GM21529 (cell line): ENCODE data around the gene EME1.
A peak's percentile ranks its signal among the peaks of the same experiment; 100 is the strongest.
"Not testable (repeated sequence)": the region's sequence is repeated elsewhere in the genome, so short reads cannot be mapped to it uniquely, and the experiment has no call there.

Experiments
- ATAC-seq: cut with Tn5 transposase; IDR thresholded peaks from one replicate; pipeline ENCODE4 v1.9.1; 2021; ENCODE audit not compliant: unreplicated experiment

The EME1 gene

DNA sequence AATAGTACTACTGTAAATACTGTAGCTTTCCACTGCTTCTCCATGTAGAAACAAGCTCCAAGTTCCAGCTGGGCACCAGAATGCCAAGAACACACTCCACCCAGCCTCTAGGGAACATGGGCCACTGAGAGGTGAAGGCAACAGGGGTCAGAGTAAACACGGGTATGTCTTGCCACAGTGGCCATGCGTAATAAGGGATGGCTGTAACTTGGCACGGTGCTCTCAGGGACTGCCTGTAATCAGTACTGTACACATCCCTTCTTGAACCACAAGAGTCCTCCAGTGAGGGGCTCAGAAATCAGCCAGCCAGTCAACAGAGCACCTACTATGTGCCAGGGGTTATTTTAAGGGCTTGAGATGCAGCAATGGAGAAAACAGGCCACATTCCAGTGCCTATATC is 13.5 kb downstream of the EME1 start:
- no peak for ATAC-seq

- ATAC-seq: no peak
Measured at GRCh38 chr17:50388728-50389127, 15.7 kb downstream of the EME1 start.

GRCh38 chr17:50389534-50389933 is 16.5 kb downstream of the EME1 start:
- ATAC-seq: no peak

- ATAC-seq: no peak
Measured at GRCh38 chr17:50392621-50393020, 19.6 kb downstream of the EME1 start.

GRCh38 chr17:50393700-50394099 is 20.7 kb downstream of the EME1 start:
- no peak for ATAC-seq

- no peak for ATAC-seq
Measured at GRCh38 chr17:50394711-50395110, 21.7 kb downstream of the EME1 start.

GRCh38 chr17:50396261-50397110 is 23.5 kb downstream of the EME1 start:
- no peak for ATAC-seq

DNA sequence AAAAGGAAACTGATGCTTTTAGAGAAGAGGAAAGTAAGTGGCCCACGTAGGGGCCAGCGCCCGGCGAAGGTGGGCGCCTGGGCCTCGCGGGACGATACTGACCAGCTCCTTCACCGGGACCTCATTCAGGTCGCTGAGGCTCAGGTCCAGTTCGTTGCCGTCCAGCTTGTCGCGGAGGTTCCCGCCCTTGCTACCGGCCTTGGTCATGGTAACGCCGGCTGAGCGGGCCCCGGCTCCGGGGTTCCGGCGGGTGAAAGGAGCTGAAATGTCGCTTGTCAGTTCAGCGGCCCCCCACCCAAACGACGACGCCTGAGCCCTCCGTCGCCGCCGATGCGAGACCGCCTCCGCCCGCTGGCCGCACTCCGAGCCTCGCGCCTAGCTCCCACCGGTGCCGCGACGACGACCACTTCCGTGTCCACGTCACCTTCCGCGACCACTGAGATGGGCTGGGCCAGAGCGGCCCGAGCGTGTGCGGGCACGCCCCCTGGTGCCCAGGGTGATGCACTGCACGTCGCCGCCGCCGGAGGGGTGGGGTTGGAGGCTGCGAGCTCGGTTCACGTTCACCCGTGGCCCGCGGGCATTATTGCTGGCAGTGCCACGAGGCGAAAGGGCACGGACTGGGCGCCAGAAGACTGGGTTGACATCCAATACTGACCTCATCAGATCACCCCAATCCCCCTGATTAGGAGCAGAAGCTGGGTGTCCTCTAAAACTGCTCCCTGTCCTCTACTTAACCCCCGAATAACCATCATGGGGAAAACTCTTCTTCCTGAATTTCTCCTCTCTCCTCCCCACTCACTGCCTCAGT is 24.3 kb downstream of the EME1 start, which contains the start of gene LRRC59:
Gene LRRC59, minus strand, starts transcription at position 413 of the 808 bp plus-strand sequence. Its CDS starts 206 bp downstream, at position 207.
- ATAC-seq: peak; percentile 95

- no peak for ATAC-seq
Measured at GRCh38 chr17:50397919-50398285, 24.9 kb downstream of the EME1 start.

DNA sequence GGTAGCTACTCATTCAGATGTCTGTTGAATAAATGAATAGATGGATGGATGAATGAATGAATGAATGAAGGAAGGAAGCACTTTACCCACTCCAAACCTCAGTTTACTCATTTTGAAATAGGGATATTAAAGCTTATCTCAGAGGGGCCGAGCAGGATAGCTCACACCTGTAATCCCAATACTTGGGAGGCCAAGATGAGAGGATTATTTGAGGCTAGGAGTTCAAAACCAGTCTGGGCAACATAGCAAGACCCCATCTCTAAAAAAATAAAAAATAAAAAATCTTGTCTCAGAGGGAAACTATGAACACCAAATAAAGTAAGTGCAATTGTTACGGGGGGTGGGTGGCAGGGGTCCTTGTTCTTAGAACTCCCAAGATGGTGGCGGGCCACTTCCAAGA is 25.6 kb downstream of the EME1 start:
- not testable (repeated sequence) for ATAC-seq

DNA sequence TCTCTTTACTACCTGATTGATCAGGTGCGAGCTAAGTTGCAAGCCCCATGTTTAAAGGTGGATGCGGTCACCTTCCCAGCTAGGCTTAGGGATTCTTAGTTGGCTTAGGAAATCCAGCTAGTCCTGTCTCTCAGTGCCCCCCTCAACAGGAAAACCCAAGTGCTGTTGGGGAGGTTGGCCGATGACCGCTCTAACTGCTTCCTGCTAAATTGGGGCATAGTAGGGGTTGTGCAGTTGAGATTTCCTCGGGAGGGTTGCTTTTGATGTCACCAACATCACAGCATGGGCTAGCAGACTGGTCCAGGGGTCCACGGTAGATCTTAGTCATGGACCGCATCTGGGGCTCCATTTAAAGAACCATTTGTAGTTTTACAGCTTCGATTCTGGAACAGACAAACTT is 26.6 kb downstream of the EME1 start:
- ATAC-seq: not testable (repeated sequence)

- not testable (repeated sequence) for ATAC-seq
Measured at GRCh38 chr17:50405351-50405750, 32.3 kb downstream of the EME1 start.

DNA sequence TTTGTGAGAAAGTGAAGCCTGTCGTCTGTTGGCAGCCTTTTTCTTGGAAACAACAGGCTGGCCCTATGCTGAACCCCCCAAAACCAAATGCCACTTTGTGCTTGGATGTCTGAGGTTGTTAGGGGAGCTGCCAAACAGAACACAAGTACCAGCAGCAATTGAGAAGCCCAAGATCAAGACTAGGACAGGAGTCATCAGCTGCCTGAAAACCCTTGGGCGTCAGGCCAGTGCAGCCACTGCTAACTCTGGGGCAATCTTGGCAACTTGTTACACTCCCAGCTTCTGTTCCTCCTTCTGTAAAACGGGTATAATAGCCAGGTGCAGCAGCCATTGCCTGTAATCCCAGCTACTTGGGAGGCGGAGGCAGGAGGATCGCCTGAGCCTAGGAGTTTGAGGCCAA is 33.5 kb downstream of the EME1 start:
- ATAC-seq: no peak

DNA sequence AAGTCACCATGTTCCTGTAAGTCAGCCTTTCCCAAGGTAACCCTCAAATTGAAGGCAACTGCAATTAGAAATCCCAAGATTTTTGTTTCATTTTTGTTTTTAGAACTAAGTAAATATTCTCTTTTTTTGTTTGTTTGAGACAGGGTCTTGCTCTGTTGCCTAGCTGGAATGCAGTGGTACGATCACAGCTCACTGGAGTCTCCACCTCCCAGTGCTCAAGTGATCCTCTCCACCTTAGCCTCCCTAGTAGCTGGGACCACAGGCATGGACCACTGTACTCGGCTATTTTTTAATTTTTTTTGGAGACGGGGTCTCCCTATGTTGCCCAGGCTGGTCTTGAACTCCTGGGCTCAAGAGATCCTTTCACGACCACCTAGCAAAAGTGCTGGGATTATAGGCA is 34.9 kb downstream of the EME1 start:
- no peak for ATAC-seq

GRCh38 chr17:50412188-50412732 is 39.2 kb downstream of the EME1 start:
- ATAC-seq: no peak

- ATAC-seq: no peak
Measured at GRCh38 chr17:50414808-50415207, 41.8 kb downstream of the EME1 start.

GRCh38 chr17:50419577-50419976 is 46.5 kb downstream of the EME1 start:
- not testable (repeated sequence) for ATAC-seq

- ATAC-seq: no peak
Measured at GRCh38 chr17:50420419-50421112, 47.5 kb downstream of the EME1 start.

DNA sequence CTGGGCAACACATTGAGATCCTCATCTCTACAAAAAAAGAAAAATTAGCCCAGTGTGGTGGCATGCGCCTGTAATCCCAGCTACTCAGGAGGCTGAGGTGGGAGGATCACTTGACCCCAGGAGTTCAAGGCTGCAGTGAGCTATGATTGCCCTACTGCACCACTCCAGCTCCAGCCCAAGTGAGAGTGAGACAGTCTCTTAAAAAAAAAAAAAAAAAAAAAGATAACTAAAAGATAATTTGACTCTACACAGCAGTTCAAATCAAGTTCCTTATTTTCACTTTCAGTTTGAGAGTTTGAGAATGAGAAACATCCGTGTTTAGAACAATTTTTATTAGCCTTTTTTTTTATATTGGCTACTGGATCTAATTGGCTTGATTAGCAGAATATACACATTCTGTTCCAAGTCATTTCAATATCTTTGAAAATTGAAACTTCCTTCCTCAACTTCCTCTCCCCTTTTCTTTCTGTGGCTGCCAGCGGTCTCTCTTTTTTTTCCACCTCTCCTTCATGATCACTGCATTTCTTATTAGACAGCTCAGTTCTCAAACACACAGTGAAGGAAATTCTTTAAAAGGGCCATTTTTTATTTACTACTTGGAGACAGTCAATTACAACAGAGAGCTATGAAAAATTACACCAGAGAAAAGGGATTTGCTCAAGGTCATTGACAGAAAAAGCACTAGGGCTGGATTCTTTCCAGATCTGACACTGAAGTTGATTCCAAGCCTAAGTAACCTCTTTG is 48.5 kb downstream of the EME1 start:
- no peak for ATAC-seq

DNA sequence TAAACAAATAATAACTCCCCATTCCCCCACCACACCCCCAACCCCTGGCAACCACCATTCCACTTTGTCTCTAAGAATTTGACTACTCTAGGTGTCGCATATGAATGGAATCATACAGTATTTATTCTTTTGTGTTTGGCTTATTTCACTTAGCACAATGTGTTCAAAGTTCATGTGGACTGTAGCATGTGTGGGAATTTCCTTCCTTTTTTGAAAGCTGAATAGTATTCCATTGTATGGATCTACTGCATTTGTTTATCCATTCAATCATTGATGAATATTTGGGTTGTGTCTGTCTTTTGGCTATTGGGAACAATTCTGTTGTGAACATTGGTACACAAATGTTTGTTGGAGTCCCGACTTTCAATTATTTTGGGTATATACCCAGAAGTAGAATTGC is 49.7 kb downstream of the EME1 start:
- no peak for ATAC-seq
